Activated B cell treated with CpG ODN at 0.5 μM for 24 hours (primary cell): ENCODE measurements around the gene EMC10. TPM values are rescaled to one million over a fixed set of nuclear protein-coding genes. Genes with fewer than 3 reads are reported as not detected.

Experiments
- ATAC-seq: fragments of 200-7000 bp; cut with Tn5 transposase; one replicate; pipeline ENCODE4 v1.10.0; 2021; ENCODE audit warnings: low read depth, mild to moderate bottlenecking, moderate library complexity
- CTCF ChIA-PET: fragments of 350-600 bp; sonication (Branson Sonifier 250); formaldehyde crosslinking; loops from one replicate; lab custom pipeline; 2021; ENCODE audit warnings: antibody characterized with exemption; lab: Charles Lee
- POLR2A ChIA-PET: fragments of 350-600 bp; sonication (Branson Sonifier 250); formaldehyde crosslinking; loops from one replicate; lab custom pipeline; 2021; ENCODE audit warnings: antibody characterized with exemption; lab: Charles Lee
- DNase-seq: peaks from one replicate; pipeline ENCODE4 v3.0.0; 2022
- H3K27ac Mint-ChIP-seq: one replicate; pipeline ENCODE4 v1.8.0; 2020; ENCODE audit warnings: mixed read lengths
- H3K27me3 Mint-ChIP-seq: one replicate; pipeline ENCODE4 v1.8.0; 2021; ENCODE audit warnings: mixed read lengths
- H3K36me3 Mint-ChIP-seq: one replicate; pipeline ENCODE4 v1.8.0; 2021; ENCODE audit warnings: low read depth, mixed read lengths
- H3K4me1 Mint-ChIP-seq: one replicate; pipeline ENCODE4 v1.8.0; 2021; ENCODE audit warnings: mixed read lengths
- H3K4me3 Mint-ChIP-seq: one replicate; pipeline ENCODE4 v1.8.0; 2020; ENCODE audit warnings: mild to moderate bottlenecking, mixed read lengths
- H3K9me3 Mint-ChIP-seq: one replicate; pipeline ENCODE4 v1.8.0; 2020; ENCODE audit warnings: mixed read lengths
- CTCF ChIP-seq: fragments of 200-600 bp; IDR thresholded peaks from one replicate; pipeline ENCODE4 v1.8.0; 2022; ENCODE audit warnings: antibody characterized with exemption, mild to moderate bottlenecking
- intact Hi-C: fragments of 100-400 bp; cut with micrococcal nuclease; formaldehyde crosslinking; loops from one replicate; pipeline ENCODE4 v1.15.1; 2024
- total RNA-seq: library from RNA; stranded (reverse); gene quantifications from 2 replicates; pipeline ENCODE4 v1.2.3, GENCODE V29; 2022

Gene EMC10
- total RNA-seq, 1 donor from 2014 or later = 72.1 TPM

GRCh38 chr19:50505856-50506611 is 29.7 kb downstream of the EMC10 start:
- Mint-ChIP-seq H3K4me1 (peaks cover 6% of the 10 kb centered on the region), H3K27me3 (no peaks in the 10 kb centered on the region), H3K4me3 (no peak overlapping the region), H3K9me3 (no peaks in the 10 kb centered on the region), H3K36me3 (peaks cover 18% of the 10 kb centered on the region), H3K27ac (no peak overlapping the region)
- no peak for TF ChIP-seq CTCF
- POLR2A ChIA-PET = no interaction called here
- DNase-seq (no peak), ATAC-seq (no peak)
- intact Hi-C loops = no loop called here
- CTCF ChIA-PET = no interaction called here

GRCh38 chr19:50506700-50507099 is 30.4 kb downstream of the EMC10 start:
- CTCF ChIA-PET = no interaction called here

DNA sequence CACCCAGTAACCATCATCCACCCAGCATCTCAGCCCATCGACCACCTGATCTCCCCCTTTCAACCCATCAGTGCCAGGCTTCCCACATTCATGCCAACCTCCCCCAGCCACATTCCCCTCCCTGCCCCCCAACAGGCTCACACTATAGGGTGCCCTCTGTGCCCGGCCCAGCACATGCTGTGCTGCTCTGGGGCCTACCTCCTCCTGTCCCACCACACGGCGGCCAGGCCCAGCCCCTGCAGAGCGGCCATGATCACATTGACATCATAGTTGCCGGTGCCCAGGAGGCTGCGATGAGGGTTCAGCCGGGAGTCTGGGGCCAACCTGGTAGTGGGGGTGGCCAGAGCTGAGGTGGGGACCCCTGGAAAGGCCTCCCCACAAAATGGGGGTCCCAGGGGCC is 31.1 kb downstream of the EMC10 start:
- ATAC-seq = no peak
- CTCF ChIA-PET = no interaction called here
- no peaks in the 10 kb centered on the region for H3K9me3 Mint-ChIP-seq

More at GRCh38 chr19:50506700-50507099, 30.4 kb downstream of the EMC10 start:
- POLR2A ChIA-PET = no interaction called here
- DNase-seq (no peak), ATAC-seq (no peak)
- intact Hi-C loops = no loop called here
- peaks cover 11% of the 10 kb centered on the region for H3K4me1 Mint-ChIP-seq
- H3K36me3 Mint-ChIP-seq = peaks cover 18% of the 10 kb centered on the region
- no peak overlapping the region for H3K4me3 Mint-ChIP-seq
- no peaks in the 10 kb centered on the region for H3K27me3 Mint-ChIP-seq
- no peak for TF ChIP-seq CTCF
- no peak overlapping the region for H3K27ac Mint-ChIP-seq
- H3K9me3 Mint-ChIP-seq = no peaks in the 10 kb centered on the region

DNA sequence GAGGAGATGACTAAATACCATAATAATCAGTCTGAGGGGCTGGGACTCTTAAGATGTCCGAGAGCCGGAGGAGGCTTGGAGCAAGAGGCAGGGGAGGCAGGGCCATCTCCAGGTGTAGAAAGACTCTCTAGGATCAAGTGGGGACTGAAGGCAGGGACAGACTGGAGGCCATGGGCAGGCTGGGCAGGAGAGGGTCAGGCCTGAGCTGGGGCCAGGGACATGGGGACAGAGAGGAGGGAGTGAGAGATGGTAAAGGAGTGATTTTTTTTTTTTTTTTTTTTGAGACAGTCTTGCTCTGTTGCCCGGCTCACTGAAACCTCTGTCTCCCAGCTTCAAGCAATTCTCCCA is 32.5 kb downstream of the EMC10 start:
- H3K4me1 Mint-ChIP-seq = peaks cover 13% of the 10 kb centered on the region
- ChIA-PET CTCF (no interaction called here), POLR2A (interaction anchor here (0.6 kb wide), 2 partner anchors 12 to 203 kb away, joined by 3 to 5 read pairs; no protein-coding TSS in a partner anchor)
- ATAC-seq (no peak), DNase-seq (no peak)
- no peak overlapping the region for H3K4me3 Mint-ChIP-seq
- no peak overlapping the region for H3K27ac Mint-ChIP-seq
- H3K36me3 Mint-ChIP-seq = peaks cover 16% of the 10 kb centered on the region
- no peaks in the 10 kb centered on the region for H3K9me3 Mint-ChIP-seq
- H3K27me3 Mint-ChIP-seq = no peaks in the 10 kb centered on the region
- no peak for TF ChIP-seq CTCF
- intact Hi-C loops = no loop called here

More for the DNA sequence above, 31.1 kb downstream of the EMC10 start:
- TF ChIP-seq CTCF = no peak
- intact Hi-C loops = no loop called here
- DNase-seq = no peak
- peaks cover 13% of the 10 kb centered on the region for H3K4me1 Mint-ChIP-seq
- H3K36me3 Mint-ChIP-seq = peaks cover 16% of the 10 kb centered on the region
- H3K27me3 Mint-ChIP-seq = no peaks in the 10 kb centered on the region
- no peak overlapping the region for H3K4me3 Mint-ChIP-seq
- no peak overlapping the region for H3K27ac Mint-ChIP-seq
- POLR2A ChIA-PET = no interaction called here

GRCh38 chr19:50509366-50509765 is 33.1 kb downstream of the EMC10 start:
- peaks cover 3% of the 10 kb centered on the region for H3K27me3 Mint-ChIP-seq
- no peak for ATAC-seq
- peaks cover 13% of the 10 kb centered on the region for H3K4me1 Mint-ChIP-seq
- ChIA-PET POLR2A (interaction anchor here (0.6 to 1.7 kb wide), 3 partner anchors 150 to 236 kb away, joined by 3 to 4 read pairs (median 3); no protein-coding TSS in a partner anchor), CTCF (no interaction called here)
- TF ChIP-seq CTCF = no peak
- H3K36me3 Mint-ChIP-seq = peaks cover 16% of the 10 kb centered on the region
- peak overlapping the region; percentile 20 for H3K4me3 Mint-ChIP-seq
- intact Hi-C loops = no loop called here
- DNase-seq = no peak
- H3K27ac Mint-ChIP-seq = no peak overlapping the region
- no peaks in the 10 kb centered on the region for H3K9me3 Mint-ChIP-seq
